Activated CD8-positive, alpha-beta memory T cell treated with anti-CD3 and anti-CD28 coated beads for 36 hours (primary cell): ENCODE measurements around the gene GPC1. TPM values are rescaled to one million over a fixed set of nuclear protein-coding genes. Genes with fewer than 3 reads are reported as not detected.
"Not testable (repeated sequence)": the region's sequence is repeated elsewhere in the genome, so short reads cannot be mapped to it uniquely, and the experiment has no call there.

Source experiments
- CTCF ChIA-PET: fragments of 350-600 bp; sonication (Branson Sonifier 250); formaldehyde crosslinking; loops from one replicate; lab custom pipeline; 2021; ENCODE audit warnings: antibody characterized with exemption; lab: Charles Lee
- POLR2A ChIA-PET: fragments of 350-600 bp; sonication (Branson Sonifier 250); formaldehyde crosslinking; loops from one replicate; lab custom pipeline; 2021; ENCODE audit warnings: antibody characterized with exemption; lab: Charles Lee
- total RNA-seq, 2 experiments: library from RNA; stranded (reverse); gene quantifications; one replicate each; pipeline ENCODE4 v1.2.3, GENCODE V29; 2021

Gene GPC1
- total RNA-seq, 2 experiments from 2014 or later = 1.7 TPM

- CTCF ChIA-PET = no interaction called here
- POLR2A ChIA-PET = no interaction called here
Observed at GRCh38 chr2:240477916-240478315, 42.5 kb downstream of the GPC1 start.

- POLR2A ChIA-PET = no interaction called here
- CTCF ChIA-PET = no interaction called here
Observed at GRCh38 chr2:240478346-240479110, 43.1 kb downstream of the GPC1 start.

- POLR2A ChIA-PET = no interaction called here
- CTCF ChIA-PET = no interaction called here
Observed at GRCh38 chr2:240479111-240479501, 43.6 kb downstream of the GPC1 start.

GRCh38 chr2:240480834-240481623 lies 45.6 kb downstream of the GPC1 start:
- ChIA-PET CTCF (no interaction called here), POLR2A (no interaction called here)

- ChIA-PET CTCF (no interaction called here), POLR2A (no interaction called here)
Observed at GRCh38 chr2:240481720-240482119, 46.3 kb downstream of the GPC1 start.

- CTCF ChIA-PET = no interaction called here
- POLR2A ChIA-PET = no interaction called here
Observed at GRCh38 chr2:240482141-240482540, 46.7 kb downstream of the GPC1 start.

- ChIA-PET CTCF (interaction anchor here (0.6 kb wide), 2 partner anchors 23 to 219 kb away, joined by 3 to 4 read pairs; no protein-coding TSS in a partner anchor), POLR2A (no interaction called here)
Observed at GRCh38 chr2:240491483-240491882, 56.0 kb downstream of the GPC1 start.

GRCh38 chr2:240494194-240494793 lies 58.8 kb downstream of the GPC1 start:
- ChIA-PET CTCF (no interaction called here), POLR2A (no interaction called here)

- POLR2A ChIA-PET, CTCF ChIA-PET: not testable (repeated sequence)
Observed at GRCh38 chr2:240494942-240495341, 59.5 kb downstream of the GPC1 start.

GRCh38 chr2:240497082-240497481 lies 61.6 kb downstream of the GPC1 start:
- CTCF ChIA-PET = interaction anchor here (0.6 kb wide), 1 partner anchor 667 kb away, joined by 3 read pairs; no protein-coding TSS in a partner anchor
- POLR2A ChIA-PET = not testable (repeated sequence)

GRCh38 chr2:240498171-240498957 lies 62.9 kb downstream of the GPC1 start:
- POLR2A ChIA-PET = no interaction called here
- CTCF ChIA-PET = no interaction called here

- ChIA-PET POLR2A (no interaction called here), CTCF (no interaction called here)
Observed at GRCh38 chr2:240498958-240499260, 63.4 kb downstream of the GPC1 start.

- CTCF ChIA-PET = no interaction called here
- POLR2A ChIA-PET = no interaction called here
Observed at GRCh38 chr2:240499309-240500301, 64.1 kb downstream of the GPC1 start.

GRCh38 chr2:240500561-240501423 lies 65.3 kb downstream of the GPC1 start:
- CTCF ChIA-PET = no interaction called here
- POLR2A ChIA-PET = no interaction called here

- CTCF ChIA-PET = no interaction called here
- POLR2A ChIA-PET = no interaction called here
Observed at GRCh38 chr2:240501531-240501991, 66.1 kb downstream of the GPC1 start.

- ChIA-PET POLR2A (no interaction called here), CTCF (no interaction called here)
Observed at GRCh38 chr2:240502059-240502429, 66.6 kb downstream of the GPC1 start.

GRCh38 chr2:240502430-240503121 lies 67.1 kb downstream of the GPC1 start:
- POLR2A ChIA-PET = no interaction called here

More at GRCh38 chr2:240502430-240503121, 67.1 kb downstream of the GPC1 start:
- CTCF ChIA-PET = interaction anchor here (2.1 kb wide), 1 partner anchor 11 kb away, joined by 5 read pairs; no protein-coding TSS in a partner anchor
